Heart left ventricle (tissue), 13 donors: ENCODE results near the gene GCHFR.

Source experiments
- CTCF ChIP-seq, 12 donors: fragments of 200-600 bp; sonication (generic) in 4 of 12; IDR thresholded peaks; one replicate each; pipeline versions ENCODE4 v1.5.0 to v1.8.0; 2018 to 2022; ENCODE audit warnings: antibody characterized with exemption in 12 of 12, mild to moderate bottlenecking in 5 of 12
- POLR2A ChIP-seq, 2 donors: fragments of 450-650 bp; IDR thresholded peaks; one replicate each; pipeline ENCODE4 v1.6.1; 2017; ENCODE audit warnings: antibody characterized with exemption in 2 of 2, mild to moderate bottlenecking in 2 of 2, moderate library complexity in 2 of 2
- donor health status: ischemic (EF 13 %, LVEDD 7.1; RV severe dilation, severe dysfunction).
- donor health status: DM: no; HTN: yes; CAD: no.
- donor health status: DM: no; HTN: no; CAD: no.
- donor health status: ischemic (EF 25% LVEDD 6.9; RV normal size, moderate dysfunction).
- donor health status: ischemic (EF 25% LVEDD 5.7; RV mildly dilated, moderate dysfunction).
- donor health status: ischemic (EF 35%, LVEDD 5.7; RV mildly dilated, moderate dysfunction).
- donor health status: nonischemic (EF 11% LVEDD 7.7; RV severe dilation, severe dysfunction).
- donor health status: DM: yes; HTN: yes; CAD: no.
- donor health status: PGD.
- donor health status: ischemic (EF 29% LVEDD 5.4; RV normal size, mild dysfunction).
- donor health status: nonischemic (EF 23%, LVEDD 6.1; RV moderate dilation, normal function).

- TF ChIP-seq CTCF (IDR thresholded peaks at IDR 0.05) (no peak), POLR2A (IDR thresholded peaks at IDR 0.05) (no peak)
Measured at GRCh38 chr15:40807888-40808461, 44.1 kb downstream of the GCHFR start.
